H54 (cell line): ENCODE results near the gene ELOA.

ENCODE experiments used
- DNase-seq: peaks from one replicate; pipeline ENCODE4 v3.0.0; 2011; ENCODE audit warnings: low spot score, mixed read lengths; ENCODE audit not compliant: insufficient read length
- FAIRE-seq: peaks from 3 replicates; lab custom pipeline; 2011; peaks lifted over from hg19 to GRCh38; lab: Jason Lieb, UNC
- POLR2A ChIP-seq: IDR thresholded peaks from 2 replicates; pipeline ENCODE4 v1.6.1; 2011; ENCODE audit warnings: low read depth, mild to moderate bottlenecking, low read length

ELOA gene

DNA sequence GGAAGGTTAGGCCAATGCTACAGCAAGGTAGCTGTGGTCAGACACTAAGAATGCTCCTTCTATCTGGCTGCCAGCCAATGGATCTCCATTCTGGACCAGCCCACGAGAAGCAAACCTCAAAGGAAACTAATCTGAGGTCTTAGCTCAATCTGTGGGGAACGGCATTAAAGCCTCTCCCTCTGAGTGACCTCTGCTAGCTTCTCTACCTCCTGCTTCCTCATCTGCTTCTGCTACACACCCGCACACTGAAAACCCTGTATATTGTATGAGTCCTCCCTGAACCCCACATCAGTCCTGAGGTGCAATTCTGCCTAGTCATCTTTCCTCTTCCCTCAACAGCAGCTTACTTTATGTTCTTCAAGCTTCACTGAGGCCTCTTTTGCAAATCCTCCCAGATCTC is 64.2 kb downstream of the ELOA start:
- FAIRE-seq (no peak), DNase-seq (no peak)
- TF ChIP-seq POLR2A, result no peak

DNA sequence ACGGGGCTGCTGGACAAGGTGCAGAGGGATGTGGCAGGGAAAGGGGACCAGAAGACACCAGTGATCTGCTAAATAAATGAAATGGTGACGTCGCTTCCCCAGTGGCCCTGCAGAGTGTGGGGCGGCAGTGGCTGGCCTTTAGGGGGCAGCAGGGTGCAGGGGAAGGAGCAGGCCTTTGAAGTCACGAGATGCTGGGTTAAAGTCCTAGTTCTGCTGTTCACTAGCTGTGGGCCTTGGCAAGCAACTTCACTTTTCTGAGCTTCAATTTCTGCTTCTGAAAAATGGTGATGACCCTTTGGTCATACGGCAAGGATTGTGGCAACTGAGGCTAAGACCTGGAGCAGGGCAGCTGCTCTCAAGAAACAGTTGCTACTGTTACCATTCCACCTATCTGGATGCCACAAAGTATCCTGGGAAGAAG is 66.5 kb downstream of the ELOA start:
- no peak for TF ChIP-seq POLR2A
- no peak for DNase-seq
- no peak for FAIRE-seq

DNA sequence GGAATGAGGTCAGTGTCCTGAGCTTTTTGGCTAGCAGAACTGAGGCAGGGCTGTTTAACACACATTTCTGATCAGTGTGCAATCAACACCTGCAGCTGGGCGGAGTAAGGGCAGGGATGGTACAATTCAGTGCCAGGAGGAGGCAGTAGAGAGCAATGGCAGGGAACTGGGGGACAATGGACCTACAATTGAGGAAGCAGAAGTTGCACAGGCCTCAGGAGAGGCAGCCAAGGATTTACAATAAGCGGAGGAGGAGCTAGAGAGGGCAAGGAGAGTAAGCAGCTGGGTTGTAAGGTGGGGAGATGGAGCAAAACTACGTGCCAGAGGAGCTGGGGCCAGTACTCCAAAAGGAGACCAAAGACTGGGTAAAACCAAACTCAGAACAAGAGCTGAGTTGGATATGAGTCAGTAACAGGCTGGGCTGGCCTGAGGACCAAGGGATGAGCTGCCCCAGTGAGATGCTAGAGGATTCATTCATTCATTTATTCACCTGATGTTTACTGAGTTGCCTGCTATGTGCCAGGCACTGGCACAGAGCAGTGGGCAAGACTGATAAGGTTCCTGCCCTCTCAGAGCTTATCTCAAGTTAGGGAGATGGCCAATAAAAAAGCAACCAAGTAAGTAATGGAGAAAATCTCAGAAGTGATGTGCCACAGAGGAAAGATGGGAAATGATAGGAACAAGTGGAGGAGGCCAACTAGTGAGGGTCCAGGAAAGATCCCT is 67.7 kb downstream of the ELOA start:
- DNase-seq, result no peak
- no peak for TF ChIP-seq POLR2A
- FAIRE-seq, result no peak
